GM12878 (cell line): ENCODE data around the gene CBFA2T3. TPM values are rescaled to one million over a fixed set of nuclear protein-coding genes. Genes with fewer than 3 reads are reported as not detected.

Experiments used
- BHLHE40 ChIP-seq, 2 experiments: fragments of 450-650 bp in 1 of 2; IDR thresholded peaks; 2 replicates each; pipeline ENCODE4 v1.6.1; 2011 to 2017; ENCODE audit warnings: low read depth in 2 of 2, borderline replicate concordance in 1 of 2, improper control_type of control experiment in 1 of 2, low read length in 1 of 2, mild to moderate bottlenecking in 1 of 2
- HDAC6 ChIP-seq: fragments of 200-600 bp; sonication (generic); IDR thresholded peaks from one replicate; pipeline ENCODE4 v1.8.0; 2017; ENCODE audit warnings: antibody characterized with exemption; ENCODE audit not compliant: unreplicated experiment
- HDGF ChIP-seq: fragments of 450-650 bp; IDR thresholded peaks from 2 replicates; pipeline ENCODE4 v1.6.1; 2016; ENCODE audit warnings: antibody characterized with exemption
- IKZF2 ChIP-seq, 2 experiments: fragments of 450-650 bp; IDR thresholded peaks; 2 replicates each; pipeline ENCODE4 v1.6.1; 2017; ENCODE audit warnings: mild to moderate bottlenecking in 2 of 2, moderate library complexity in 2 of 2
- MTA3 ChIP-seq: IDR thresholded peaks from 2 replicates; pipeline ENCODE4 v1.6.1; 2012; ENCODE audit warnings: low read length, inconsistent platforms, borderline replicate concordance
- MYC ChIP-seq: IDR thresholded peaks from 2 replicates; pipeline ENCODE4 v1.6.1; 2011; ENCODE audit warnings: mild to moderate bottlenecking, low read length, moderate library complexity, inconsistent platforms; ENCODE audit not compliant: insufficient read depth, insufficient replicate concordance, insufficient read length, severe bottlenecking
- RAD21 ChIP-seq: IDR thresholded peaks from 2 replicates; pipeline ENCODE4 v1.6.1; 2011; ENCODE audit warnings: mild to moderate bottlenecking, low read depth, low read length, moderate library complexity; ENCODE audit not compliant: insufficient read depth
- SMAD1 ChIP-seq: fragments of 450-650 bp; IDR thresholded peaks from 2 replicates; pipeline ENCODE4 v1.6.1; 2018; ENCODE audit warnings: mild to moderate bottlenecking, low read depth; ENCODE audit not compliant: partially characterized antibody
- SP1 ChIP-seq: IDR thresholded peaks from one replicate; pipeline ENCODE4 v1.6.1; 2011; ENCODE audit warnings: low read depth, low read length
- STAT1 ChIP-seq: fragments of 450-650 bp; conservative IDR thresholded peaks from 2 replicates; pipeline ENCODE4 v1.6.1; 2014; ENCODE audit warnings: antibody characterized with exemption, mild to moderate bottlenecking
- ZNF207 ChIP-seq: fragments of 450-650 bp; IDR thresholded peaks from 2 replicates; pipeline ENCODE4 v1.6.1; 2014; ENCODE audit warnings: antibody characterized with exemption, mild to moderate bottlenecking, borderline replicate concordance
- polyA plus RNA-seq, 11 experiments: library from polyadenylated mRNA; depleted of rRNA in 4 of 11; unstranded in 6 of 11; stranded (reverse) in 5 of 11; fragments of >200 nt; fragmentation: Nextera tagmentation in 4 of 11; fragmentation: Illumina TruSeq in 1 of 11; extraction: Ambion mirVana in 4 of 11; extraction: Trizol in 1 of 11; gene quantifications; 1 replicate in 1 of 11; 2 replicates in 10 of 11; pipeline versions ENCODE4 v1.2.1 to v1.2.3, GENCODE V29; 2011 to 2016; ENCODE audit warnings: inconsistent platforms in 2 of 11, missing spikeins in 2 of 11, low read depth in 1 of 11
- total RNA-seq, 4 experiments: library from RNA; depleted of rRNA in 3 of 4; stranded (reverse); fragments of >200 nt in 3 of 4; fragmentation: Illumina TruSeq in 1 of 4; extraction: Trizol in 1 of 4; gene quantifications; 2 replicates each; pipeline versions ENCODE4 v1.2.1 to v1.2.3, GENCODE V29; 2013 to 2021
- TF ChIP-seq, protein P1 (sequence below): fragments of 450-650 bp; IDR thresholded peaks from 2 replicates; pipeline ENCODE4 v1.6.1; 2017; ENCODE audit warnings: mild to moderate bottlenecking, moderate library complexity
- TF ChIP-seq, protein P2 (sequence below): fragments of 450-650 bp; IDR thresholded peaks from 2 replicates; pipeline ENCODE4 v1.6.1; 2017; ENCODE audit warnings: mild to moderate bottlenecking, low read depth, inconsistent platforms; ENCODE audit not compliant: poor library complexity, severe bottlenecking
- TF ChIP-seq, protein P3 (sequence below): fragments of 450-650 bp; IDR thresholded peaks from 2 replicates; pipeline ENCODE4 v1.6.1; 2017; ENCODE audit warnings: low read depth, mild to moderate bottlenecking, moderate library complexity

The CBFA2T3 gene
- total and polyA plus RNA-seq, 10 of the 15 experiments (the other 5 are each of a cell fraction or from before 2014, with no cell fraction given) = 0.69 to 42.6 (median 4.5) TPM

DNA sequence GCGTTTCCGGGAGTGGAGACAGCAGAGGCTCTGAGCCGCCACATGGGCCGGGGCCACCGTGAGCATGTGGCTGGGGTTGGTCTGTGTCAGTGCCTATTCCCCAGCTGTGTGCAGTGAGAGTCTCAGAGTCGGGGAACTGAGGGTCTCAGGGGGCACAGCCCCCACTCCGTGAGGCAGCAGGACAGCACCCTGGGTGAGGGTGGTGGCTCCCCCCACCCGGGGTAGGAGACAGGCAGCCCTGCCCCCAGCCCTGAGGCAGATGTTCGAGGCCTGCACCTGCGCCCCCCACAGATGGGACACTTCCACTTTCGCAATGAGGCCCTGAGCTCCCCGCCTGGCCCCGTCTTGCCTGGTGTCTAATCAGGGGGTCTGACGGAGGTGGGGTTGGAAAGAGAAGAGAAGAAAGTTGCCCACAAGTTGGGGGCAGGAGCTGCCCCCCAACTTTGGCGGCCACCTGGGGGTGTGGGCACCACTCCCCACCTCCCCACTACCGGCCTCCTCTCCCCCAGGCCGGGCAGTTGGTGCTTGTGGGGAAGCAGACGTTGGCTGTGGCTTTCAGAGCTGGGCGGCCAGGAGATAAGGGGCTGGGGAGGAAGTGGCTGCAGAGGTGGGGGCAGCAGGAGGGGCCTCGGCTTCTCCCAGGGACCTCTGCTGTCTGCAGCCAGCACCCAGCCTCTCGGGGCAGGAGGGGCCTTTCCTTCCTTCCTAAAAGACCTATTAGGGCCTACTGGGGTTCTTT, 1.8 kb upstream of the CBFA2T3 start (continued):
- TF ChIP-seq HDAC6 = no peak
- TF ChIP-seq STAT1 = 0 out of 2 replicates have a peak, but pooled peaks have one; percentile 17
- TF ChIP-seq, protein P1, sequence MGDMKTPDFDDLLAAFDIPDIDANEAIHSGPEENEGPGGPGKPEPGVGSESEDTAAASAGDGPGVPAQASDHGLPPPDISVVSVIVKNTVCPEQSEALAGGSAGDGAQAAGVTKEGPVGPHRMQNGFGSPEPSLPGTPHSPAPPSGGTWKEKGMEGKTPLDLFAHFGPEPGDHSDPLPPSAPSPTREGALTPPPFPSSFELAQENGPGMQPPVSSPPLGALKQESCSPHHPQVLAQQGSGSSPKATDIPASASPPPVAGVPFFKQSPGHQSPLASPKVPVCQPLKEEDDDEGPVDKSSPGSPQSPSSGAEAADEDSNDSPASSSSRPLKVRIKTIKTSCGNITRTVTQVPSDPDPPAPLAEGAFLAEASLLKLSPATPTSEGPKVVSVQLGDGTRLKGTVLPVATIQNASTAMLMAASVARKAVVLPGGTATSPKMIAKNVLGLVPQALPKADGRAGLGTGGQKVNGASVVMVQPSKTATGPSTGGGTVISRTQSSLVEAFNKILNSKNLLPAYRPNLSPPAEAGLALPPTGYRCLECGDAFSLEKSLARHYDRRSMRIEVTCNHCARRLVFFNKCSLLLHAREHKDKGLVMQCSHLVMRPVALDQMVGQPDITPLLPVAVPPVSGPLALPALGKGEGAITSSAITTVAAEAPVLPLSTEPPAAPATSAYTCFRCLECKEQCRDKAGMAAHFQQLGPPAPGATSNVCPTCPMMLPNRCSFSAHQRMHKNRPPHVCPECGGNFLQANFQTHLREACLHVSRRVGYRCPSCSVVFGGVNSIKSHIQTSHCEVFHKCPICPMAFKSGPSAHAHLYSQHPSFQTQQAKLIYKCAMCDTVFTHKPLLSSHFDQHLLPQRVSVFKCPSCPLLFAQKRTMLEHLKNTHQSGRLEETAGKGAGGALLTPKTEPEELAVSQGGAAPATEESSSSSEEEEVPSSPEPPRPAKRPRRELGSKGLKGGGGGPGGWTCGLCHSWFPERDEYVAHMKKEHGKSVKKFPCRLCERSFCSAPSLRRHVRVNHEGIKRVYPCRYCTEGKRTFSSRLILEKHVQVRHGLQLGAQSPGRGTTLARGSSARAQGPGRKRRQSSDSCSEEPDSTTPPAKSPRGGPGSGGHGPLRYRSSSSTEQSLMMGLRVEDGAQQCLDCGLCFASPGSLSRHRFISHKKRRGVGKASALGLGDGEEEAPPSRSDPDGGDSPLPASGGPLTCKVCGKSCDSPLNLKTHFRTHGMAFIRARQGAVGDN = peak; percentile 90
- TF ChIP-seq, protein P2, sequence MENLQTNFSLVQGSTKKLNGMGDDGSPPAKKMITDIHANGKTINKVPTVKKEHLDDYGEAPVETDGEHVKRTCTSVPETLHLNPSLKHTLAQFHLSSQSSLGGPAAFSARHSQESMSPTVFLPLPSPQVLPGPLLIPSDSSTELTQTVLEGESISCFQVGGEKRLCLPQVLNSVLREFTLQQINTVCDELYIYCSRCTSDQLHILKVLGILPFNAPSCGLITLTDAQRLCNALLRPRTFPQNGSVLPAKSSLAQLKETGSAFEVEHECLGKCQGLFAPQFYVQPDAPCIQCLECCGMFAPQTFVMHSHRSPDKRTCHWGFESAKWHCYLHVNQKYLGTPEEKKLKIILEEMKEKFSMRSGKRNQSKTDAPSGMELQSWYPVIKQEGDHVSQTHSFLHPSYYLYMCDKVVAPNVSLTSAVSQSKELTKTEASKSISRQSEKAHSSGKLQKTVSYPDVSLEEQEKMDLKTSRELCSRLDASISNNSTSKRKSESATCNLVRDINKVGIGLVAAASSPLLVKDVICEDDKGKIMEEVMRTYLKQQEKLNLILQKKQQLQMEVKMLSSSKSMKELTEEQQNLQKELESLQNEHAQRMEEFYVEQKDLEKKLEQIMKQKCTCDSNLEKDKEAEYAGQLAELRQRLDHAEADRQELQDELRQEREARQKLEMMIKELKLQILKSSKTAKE = peak; percentile 61
- peak; percentile 56 for TF ChIP-seq SP1
- TF ChIP-seq ZNF207 = 0 out of 2 replicates have a peak, but pooled peaks have one; percentile 48
- peak; percentile 93 for TF ChIP-seq MYC
- peak; percentile 2; the same call in 1 of the 2 replicates for TF ChIP-seq HDGF
- TF ChIP-seq SMAD1 = peak; percentile 30
- no peak for TF ChIP-seq MTA3
- TF ChIP-seq BHLHE40 (IDR thresholded peaks at IDR 0.05; ENCODE audit: borderline replicate concordance in 1 of 2, low read depth in 2 of 2, low read length in 1 of 2) = peak in 1 of 2 experiments; percentile 80; a peak in 1 of 4 replicates
- peak; percentile 69 to 71; a peak in 3 of 4 replicates for TF ChIP-seq IKZF2 (IDR thresholded peaks at IDR 0.05)
- TF ChIP-seq, protein P3, sequence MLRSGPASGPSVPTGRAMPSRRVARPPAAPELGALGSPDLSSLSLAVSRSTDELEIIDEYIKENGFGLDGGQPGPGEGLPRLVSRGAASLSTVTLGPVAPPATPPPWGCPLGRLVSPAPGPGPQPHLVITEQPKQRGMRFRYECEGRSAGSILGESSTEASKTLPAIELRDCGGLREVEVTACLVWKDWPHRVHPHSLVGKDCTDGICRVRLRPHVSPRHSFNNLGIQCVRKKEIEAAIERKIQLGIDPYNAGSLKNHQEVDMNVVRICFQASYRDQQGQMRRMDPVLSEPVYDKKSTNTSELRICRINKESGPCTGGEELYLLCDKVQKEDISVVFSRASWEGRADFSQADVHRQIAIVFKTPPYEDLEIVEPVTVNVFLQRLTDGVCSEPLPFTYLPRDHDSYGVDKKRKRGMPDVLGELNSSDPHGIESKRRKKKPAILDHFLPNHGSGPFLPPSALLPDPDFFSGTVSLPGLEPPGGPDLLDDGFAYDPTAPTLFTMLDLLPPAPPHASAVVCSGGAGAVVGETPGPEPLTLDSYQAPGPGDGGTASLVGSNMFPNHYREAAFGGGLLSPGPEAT = peak; percentile 51; the same call in 1 of the 2 replicates
- TF ChIP-seq RAD21 = peak; percentile 18; the same call in 1 of the 2 replicates
